ENCODE results near the gene TRMT44. TPM values are rescaled to one million over a fixed set of nuclear protein-coding genes. Genes with fewer than 3 reads are reported as not detected.

TRMT44 gene
- total and polyA plus RNA-seq, 2 of the 13 experiments (the other 11 are each of a cell fraction or from before 2014, with no cell fraction given): 5.8 to 8.6 TPM

DNA sequence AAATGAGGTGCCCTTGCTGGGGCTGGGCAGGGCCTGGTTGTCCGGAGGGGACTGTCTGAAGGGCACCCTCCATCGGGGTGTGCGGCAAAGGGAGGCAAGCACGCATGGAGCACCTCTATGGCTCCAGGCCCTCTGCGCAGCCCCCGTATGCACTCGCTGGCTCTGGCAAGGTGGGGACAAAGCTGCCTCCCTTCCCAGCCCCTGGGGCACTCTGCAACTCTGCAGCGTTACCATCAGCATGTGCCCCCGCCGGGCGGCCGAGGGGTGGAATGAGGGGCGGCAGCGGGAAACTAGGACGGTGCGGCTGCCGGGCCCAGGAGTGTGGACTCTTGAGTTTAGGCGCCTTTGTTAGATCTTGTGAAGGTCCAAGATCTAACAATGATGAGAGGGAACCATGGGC lies 26.4 kb downstream of the TRMT44 start:
- TF ChIP-seq RBFOX2 (IDR thresholded peaks at IDR 0.05; ENCODE audit: low read depth, low read length) (no peak), ZNF605 (CRISPR knock-in tag; IDR thresholded peaks at IDR 0.05) (no peak)
- TF ChIP-seq, protein P1, sequence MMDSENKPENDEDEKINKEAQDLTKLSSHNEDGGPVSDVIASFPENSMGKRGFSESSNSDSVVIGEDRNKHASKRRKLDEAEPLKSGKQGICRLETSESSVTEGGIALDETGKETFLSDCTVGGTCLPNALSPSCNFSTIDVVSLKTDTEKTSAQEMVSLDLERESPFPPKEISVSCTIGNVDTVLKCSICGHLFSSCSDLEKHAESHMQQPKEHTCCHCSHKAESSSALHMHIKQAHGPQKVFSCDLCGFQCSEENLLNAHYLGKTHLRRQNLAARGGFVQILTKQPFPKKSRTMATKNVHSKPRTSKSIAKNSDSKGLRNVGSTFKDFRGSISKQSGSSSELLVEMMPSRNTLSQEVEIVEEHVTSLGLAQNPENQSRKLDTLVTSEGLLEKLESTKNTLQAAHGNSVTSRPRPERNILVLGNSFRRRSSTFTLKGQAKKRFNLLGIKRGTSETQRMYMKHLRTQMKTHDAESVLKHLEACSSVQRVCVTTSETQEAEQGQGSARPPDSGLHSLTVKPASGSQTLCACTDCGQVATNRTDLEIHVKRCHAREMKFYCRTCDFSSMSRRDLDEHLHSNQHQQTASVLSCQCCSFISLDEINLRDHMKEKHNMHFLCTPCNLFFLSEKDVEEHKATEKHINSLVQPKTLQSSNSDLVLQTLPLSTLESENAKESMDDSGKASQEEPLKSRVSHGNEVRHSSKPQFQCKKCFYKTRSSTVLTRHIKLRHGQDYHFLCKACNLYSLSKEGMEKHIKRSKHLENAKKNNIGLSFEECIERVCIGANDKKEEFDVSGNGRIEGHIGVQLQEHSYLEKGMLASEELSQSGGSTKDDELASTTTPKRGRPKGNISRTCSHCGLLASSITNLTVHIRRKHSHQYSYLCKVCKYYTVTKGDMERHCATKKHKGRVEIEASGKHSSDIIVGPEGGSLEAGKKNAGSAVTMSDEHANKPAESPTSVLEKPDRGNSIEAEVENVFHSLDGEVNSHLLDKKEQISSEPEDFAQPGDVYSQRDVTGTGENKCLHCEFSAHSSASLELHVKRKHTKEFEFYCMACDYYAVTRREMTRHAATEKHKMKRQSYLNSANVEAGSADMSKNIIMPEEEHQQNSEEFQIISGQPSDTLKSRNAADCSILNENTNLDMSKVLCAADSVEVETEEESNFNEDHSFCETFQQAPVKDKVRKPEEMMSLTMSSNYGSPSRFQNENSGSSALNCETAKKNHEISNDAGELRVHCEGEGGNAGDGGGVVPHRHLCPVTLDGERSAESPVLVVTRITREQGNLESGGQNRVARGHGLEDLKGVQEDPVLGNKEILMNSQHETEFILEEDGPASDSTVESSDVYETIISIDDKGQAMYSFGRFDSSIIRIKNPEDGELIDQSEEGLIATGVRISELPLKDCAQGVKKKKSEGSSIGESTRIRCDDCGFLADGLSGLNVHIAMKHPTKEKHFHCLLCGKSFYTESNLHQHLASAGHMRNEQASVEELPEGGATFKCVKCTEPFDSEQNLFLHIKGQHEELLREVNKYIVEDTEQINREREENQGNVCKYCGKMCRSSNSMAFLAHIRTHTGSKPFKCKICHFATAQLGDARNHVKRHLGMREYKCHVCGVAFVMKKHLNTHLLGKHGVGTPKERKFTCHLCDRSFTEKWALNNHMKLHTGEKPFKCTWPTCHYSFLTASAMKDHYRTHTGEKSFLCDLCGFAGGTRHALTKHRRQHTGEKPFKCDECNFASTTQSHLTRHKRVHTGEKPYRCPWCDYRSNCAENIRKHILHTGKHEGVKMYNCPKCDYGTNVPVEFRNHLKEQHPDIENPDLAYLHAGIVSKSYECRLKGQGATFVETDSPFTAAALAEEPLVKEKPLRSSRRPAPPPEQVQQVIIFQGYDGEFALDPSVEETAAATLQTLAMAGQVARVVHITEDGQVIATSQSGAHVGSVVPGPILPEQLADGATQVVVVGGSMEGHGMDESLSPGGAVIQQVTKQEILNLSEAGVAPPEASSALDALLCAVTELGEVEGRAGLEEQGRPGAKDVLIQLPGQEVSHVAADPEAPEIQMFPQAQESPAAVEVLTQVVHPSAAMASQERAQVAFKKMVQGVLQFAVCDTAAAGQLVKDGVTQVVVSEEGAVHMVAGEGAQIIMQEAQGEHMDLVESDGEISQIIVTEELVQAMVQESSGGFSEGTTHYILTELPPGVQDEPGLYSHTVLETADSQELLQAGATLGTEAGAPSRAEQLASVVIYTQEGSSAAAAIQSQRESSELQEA (CRISPR knock-in tag; IDR thresholded peaks at IDR 0.05; ENCODE audit: not compliant biosample characterization): no peak
- Histone ChIP-seq H3K79me2 (ENCODE audit: insufficient read depth, low read length) (no peaks in the 10 kb centered on the region), H3K9ac (ENCODE audit: insufficient read depth, low read depth, low read length) (no peak overlapping the region), H3K4me3 (replicated peaks in 1 of 3; ENCODE audit: insufficient read depth in 1 of 3, low read depth in 2 of 3, low read length in 3 of 3) (no peak overlapping the region), H3K27me3 (ENCODE audit: control insufficient read depth in 1 of 2, insufficient read depth in 2 of 2, low read length in 2 of 2) (no peaks in the 10 kb centered on the region), H2AFZ (ENCODE audit: low read length) (no peak overlapping the region), H4K20me1 (ENCODE audit: insufficient read depth, low read length) (no peaks in the 10 kb centered on the region), H3K9me3 (ENCODE audit: low read length) (no peaks in the 10 kb centered on the region), H3K4me2 (ENCODE audit: low read depth, low read length) (no peak overlapping the region), H3K36me3 (replicated peaks in 1 of 2; ENCODE audit: control insufficient read depth in 1 of 2, insufficient read depth in 2 of 2, low read length in 2 of 2) (peaks cover 19 to 50% of the 10 kb centered on the region in 2 experiments), H3K4me1 (ENCODE audit: insufficient read depth, low read length) (no peaks in the 10 kb centered on the region), H3K27ac (ENCODE audit: extremely low read length, insufficient read depth, low read length) (no peak overlapping the region)
- in situ Hi-C loops (cut with HindIII; ENCODE audit: extremely low pct_ligation_motif_present, low pct_unique_long_range_greater_than_20kb) (no loop called here), intact Hi-C loops (cut with micrococcal nuclease; ENCODE audit: unreplicated experiment) (no loop called here)
- DNase-seq (ENCODE audit: low spot score) (no peak), FAIRE-seq (no peak), ATAC-seq (no peak)
- ChIA-PET CTCF (ENCODE audit: low intra/inter-chr PET ratio, low total read pairs) (no interaction called here), POLR2A (no interaction called here)
- no TSS peak for BruUV-seq (replicated peaks)
- 95% methylated on average over 17 of the region's 18 CpGs for WGBS (ENCODE audit: low lambda C conversion rate)
